Mucosa of stomach (tissue), 1 donor: ENCODE measurements around the gene SFI1.
"Not testable (repeated sequence)": the region's sequence is repeated elsewhere in the genome, so short reads cannot be mapped to it uniquely, and the experiment has no call there.

Source experiments
- H3K27me3 ChIP-seq: one replicate; pipeline ENCODE4 v1.7.0; 2013; ENCODE audit warnings: mild to moderate bottlenecking, low read length; ENCODE audit not compliant: control insufficient read depth, insufficient read depth
- H3K36me3 ChIP-seq: one replicate; pipeline ENCODE4 v1.7.0; 2013; ENCODE audit warnings: low read length; ENCODE audit not compliant: control insufficient read depth, insufficient read depth
- H3K4me1 ChIP-seq: one replicate; pipeline ENCODE4 v1.7.0; 2013; ENCODE audit warnings: mild to moderate bottlenecking, low read length; ENCODE audit not compliant: control insufficient read depth, insufficient read depth
- H3K4me3 ChIP-seq: one replicate; pipeline ENCODE4 v1.7.0; 2013; ENCODE audit warnings: low read length
- H3K9ac ChIP-seq: one replicate; pipeline ENCODE4 v1.7.0; 2013; ENCODE audit warnings: mild to moderate bottlenecking, low read length, moderate library complexity
- H3K9me3 ChIP-seq: one replicate; pipeline ENCODE4 v1.7.0; 2013; ENCODE audit warnings: mild to moderate bottlenecking, low read length, moderate library complexity; ENCODE audit not compliant: control insufficient read depth
- donor health status: Pancreatic carcinoma.

The SFI1 gene

GRCh38 chr22:31481129-31481528 is 15.2 kb upstream of the SFI1 start:
- no peaks in the 10 kb centered on the region for H3K4me1 ChIP-seq
- no peaks in the 10 kb centered on the region for H3K27me3 ChIP-seq
- no peak overlapping the region for H3K4me3 ChIP-seq
- no peaks in the 10 kb centered on the region for H3K9me3 ChIP-seq
- H3K36me3 ChIP-seq = no peaks in the 10 kb centered on the region
- no peak overlapping the region for H3K9ac ChIP-seq

- H3K4me3 ChIP-seq, H3K9me3 ChIP-seq, H3K4me1 ChIP-seq, H3K27me3 ChIP-seq, H3K36me3 ChIP-seq, H3K9ac ChIP-seq: not testable (repeated sequence)
Measured at GRCh38 chr22:31482470-31482869, 13.9 kb upstream of the SFI1 start.

DNA sequence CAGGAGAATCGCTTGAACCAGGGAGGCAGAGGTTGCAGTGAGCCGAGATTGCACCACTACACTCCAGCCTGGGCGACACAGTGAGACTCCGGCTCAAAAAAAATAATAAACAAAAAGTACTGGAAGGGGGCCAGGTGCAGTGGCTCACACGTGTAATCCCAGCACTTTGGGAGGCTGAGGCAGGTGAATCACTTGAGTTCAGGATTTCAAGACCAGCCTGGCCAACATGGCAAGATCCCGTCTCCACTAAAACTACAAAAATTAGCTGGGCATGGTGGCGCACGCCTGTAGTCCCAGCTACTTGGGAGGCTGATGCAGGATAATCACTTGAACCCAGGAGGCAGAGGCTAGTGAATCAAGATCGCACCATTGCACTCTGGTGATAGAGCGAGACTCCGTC is 10.0 kb upstream of the SFI1 start:
- H3K9me3 ChIP-seq, H3K4me1 ChIP-seq, H3K9ac ChIP-seq, H3K36me3 ChIP-seq, H3K27me3 ChIP-seq, H3K4me3 ChIP-seq: not testable (repeated sequence)

GRCh38 chr22:31486951-31487350 is 9.4 kb upstream of the SFI1 start:
- Histone ChIP-seq H3K4me3 (no peak overlapping the region), H3K9ac (no peak overlapping the region), H3K9me3 (no peaks in the 10 kb centered on the region), H3K27me3 (no peaks in the 10 kb centered on the region), H3K4me1 (peaks cover 9% of the 10 kb centered on the region), H3K36me3 (no peaks in the 10 kb centered on the region)

- H3K27me3 ChIP-seq = no peaks in the 10 kb centered on the region
- peak overlapping the region; percentile 1 for H3K4me3 ChIP-seq
- peak overlapping the region; percentile 66 for H3K9ac ChIP-seq
- no peaks in the 10 kb centered on the region for H3K36me3 ChIP-seq
- H3K9me3 ChIP-seq = no peaks in the 10 kb centered on the region
- H3K4me1 ChIP-seq = peaks cover 9% of the 10 kb centered on the region
Measured at GRCh38 chr22:31488346-31488883, 7.9 kb upstream of the SFI1 start.

DNA sequence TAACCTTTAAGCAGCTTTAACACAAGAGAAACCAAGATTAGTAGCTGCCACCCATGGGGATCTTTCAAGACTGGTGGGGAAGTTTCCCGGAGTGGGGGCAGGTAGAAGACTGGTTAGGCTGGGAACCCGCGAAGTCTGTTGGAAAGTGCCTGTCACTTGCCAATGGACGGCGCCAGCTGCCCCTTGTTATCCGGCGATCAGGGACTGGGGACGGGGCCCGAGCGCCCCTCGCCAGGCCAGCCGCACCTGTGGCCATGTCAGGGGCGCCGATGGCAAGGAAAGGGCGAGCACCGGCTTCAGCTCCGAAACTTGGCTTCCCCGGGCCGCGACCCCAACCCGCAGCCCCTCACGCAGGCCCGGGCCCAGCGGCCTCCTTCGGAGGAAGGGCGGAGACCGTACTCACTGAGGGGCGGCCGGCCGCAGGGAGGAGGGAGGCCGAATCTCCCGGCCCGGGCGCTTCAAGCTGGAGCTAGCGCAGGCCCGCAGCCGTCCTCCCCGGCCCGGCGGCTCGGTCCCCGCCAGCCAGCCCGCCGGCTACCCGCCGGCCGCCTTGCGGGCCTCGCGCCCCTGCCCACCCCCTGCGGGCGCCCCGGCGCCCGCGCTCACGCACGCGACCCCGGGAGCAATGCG is 7.2 kb upstream of the SFI1 start:
- Histone ChIP-seq H3K4me3 (peak overlapping the region; percentile 1), H3K9me3 (no peaks in the 10 kb centered on the region), H3K4me1 (peaks cover 9% of the 10 kb centered on the region), H3K27me3 (no peaks in the 10 kb centered on the region), H3K36me3 (no peaks in the 10 kb centered on the region), H3K9ac (peak overlapping the region; percentile 72)

- Histone ChIP-seq H3K9ac (peak within 1 kb of the TSS; percentile 72), H3K4me3 (peak within 1 kb of the TSS; percentile 61), H3K36me3 (no peaks in the 10 kb centered on the region), H3K4me1 (peaks cover 9% of the 10 kb centered on the region), H3K9me3 (no peaks in the 10 kb centered on the region), H3K27me3 (no peaks in the 10 kb centered on the region)
Measured at GRCh38 chr22:31489632-31490495, 6.5 kb upstream of the SFI1 start, which contains the start of gene EIF4ENIF1. EIF4ENIF1 (minus strand) TSS chr22:31489842; CDS start chr22:31488718, 1,124 bp downstream.

DNA sequence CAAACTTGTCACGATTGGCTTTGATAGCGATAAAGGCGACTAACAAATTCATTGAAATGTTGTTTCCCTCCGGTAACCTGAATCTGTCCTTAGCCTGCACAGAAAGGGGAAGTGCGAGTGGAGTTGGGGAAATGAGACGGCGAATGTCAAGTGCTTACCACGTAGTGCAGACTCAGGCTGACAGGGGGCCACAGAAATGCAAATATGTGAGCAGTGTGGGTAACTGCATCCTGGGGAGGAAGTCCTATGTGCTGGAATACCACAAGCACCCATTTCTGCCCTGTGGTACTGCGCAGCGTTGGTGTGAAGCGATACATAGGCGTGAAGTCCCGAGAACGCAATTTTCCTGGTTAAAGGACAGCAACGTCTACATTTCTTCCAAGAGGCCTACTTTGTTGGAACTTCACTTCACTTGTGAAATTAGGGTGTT is 5.8 kb upstream of the SFI1 start:
- Histone ChIP-seq H3K9me3 (no peaks in the 10 kb centered on the region), H3K36me3 (no peaks in the 10 kb centered on the region), H3K9ac (peak overlapping the region; percentile 72), H3K27me3 (no peaks in the 10 kb centered on the region), H3K4me1 (peaks cover 9% of the 10 kb centered on the region), H3K4me3 (peak overlapping the region; percentile 61)

DNA sequence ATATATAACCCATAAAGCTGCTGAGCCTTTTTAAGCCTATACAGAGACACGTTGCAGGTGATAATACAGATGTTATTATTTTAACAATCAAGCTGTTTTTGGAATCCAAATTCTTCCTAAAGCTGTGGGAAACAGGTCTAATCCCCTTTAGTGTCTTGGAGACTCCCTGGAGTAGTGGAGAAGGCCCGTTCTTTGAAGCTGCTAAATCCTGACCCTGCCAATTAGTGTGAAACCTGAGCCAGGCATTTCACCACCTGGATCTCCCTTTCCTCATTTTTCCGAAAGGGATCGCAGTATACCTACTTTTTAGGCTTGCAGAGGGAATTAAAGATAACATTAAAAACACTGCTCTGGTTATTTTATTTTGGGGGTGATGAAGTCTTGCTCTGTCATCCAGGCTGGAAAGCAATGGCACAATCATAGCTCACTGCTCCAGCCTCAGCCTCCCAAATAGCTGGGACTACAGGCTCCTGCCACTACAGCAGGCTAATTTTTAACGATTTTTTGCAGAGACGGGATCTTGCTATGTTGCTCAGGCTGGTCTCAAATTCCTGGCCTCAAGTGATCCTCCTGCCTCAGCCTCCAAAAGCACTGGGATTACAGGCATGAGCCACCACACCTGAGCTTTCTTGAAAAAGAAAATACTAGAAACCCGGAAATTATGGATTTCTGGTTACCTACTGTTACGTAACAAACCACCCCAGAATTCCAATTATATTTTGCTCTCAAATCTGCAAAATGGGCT is 4.9 kb upstream of the SFI1 start:
- H3K4me3 ChIP-seq = no peak overlapping the region
- no peaks in the 10 kb centered on the region for H3K36me3 ChIP-seq
- H3K27me3 ChIP-seq = no peaks in the 10 kb centered on the region
- H3K9me3 ChIP-seq = no peaks in the 10 kb centered on the region
- H3K9ac ChIP-seq = peak overlapping the region; percentile 72
- peaks cover 9% of the 10 kb centered on the region for H3K4me1 ChIP-seq

GRCh38 chr22:31492151-31492550 is 4.2 kb upstream of the SFI1 start:
- Histone ChIP-seq H3K27me3 (no peaks in the 10 kb centered on the region), H3K4me1 (peaks cover 9% of the 10 kb centered on the region), H3K4me3 (no peak overlapping the region), H3K9ac (no peak overlapping the region), H3K36me3 (no peaks in the 10 kb centered on the region), H3K9me3 (no peaks in the 10 kb centered on the region)

DNA sequence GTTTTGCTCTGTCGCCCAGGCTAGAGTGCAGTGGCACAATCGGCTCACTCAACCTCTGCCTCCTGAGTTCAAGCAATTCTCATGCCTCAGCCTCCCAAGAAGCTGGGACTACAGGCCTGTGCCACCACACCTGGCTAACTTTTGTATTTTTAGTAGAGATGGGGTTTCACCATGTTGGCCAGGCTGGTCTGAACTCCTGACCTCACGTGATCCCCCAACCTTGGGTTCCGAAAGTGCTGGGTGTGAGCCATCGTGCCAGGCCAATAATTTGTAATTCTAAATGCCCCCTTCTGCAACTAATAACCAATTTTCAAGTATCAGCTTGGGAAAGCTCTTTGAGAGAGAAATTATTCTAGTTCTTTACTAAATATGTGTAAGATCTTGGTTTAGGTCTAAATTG is 3.0 kb upstream of the SFI1 start:
- not testable (repeated sequence) for H3K36me3 ChIP-seq, H3K27me3 ChIP-seq, H3K9me3 ChIP-seq, H3K4me3 ChIP-seq, H3K9ac ChIP-seq, H3K4me1 ChIP-seq

GRCh38 chr22:31495343-31495742 is 993 bp upstream of the SFI1 start:
- H3K4me3 ChIP-seq = no peak overlapping the region

More at GRCh38 chr22:31495343-31495742, 993 bp upstream of the SFI1 start:
- no peaks in the 10 kb centered on the region for H3K27me3 ChIP-seq
- H3K9me3 ChIP-seq = no peaks in the 10 kb centered on the region
- no peaks in the 10 kb centered on the region for H3K36me3 ChIP-seq
- H3K9ac ChIP-seq = peak overlapping the region; percentile 75
- H3K4me1 ChIP-seq = peaks cover 9% of the 10 kb centered on the region
